EH (cell line): ENCODE results near the gene SUZ12.
A peak's percentile ranks its signal among the peaks of the same experiment; 100 is the strongest.
"Not testable (repeated sequence)": the region's sequence is repeated elsewhere in the genome, so short reads cannot be mapped to it uniquely, and the experiment has no call there.

Source experiments
- DNase-seq: peaks from one replicate; pipeline ENCODE4 v3.0.0-alpha.2; 2015; ENCODE audit warnings: low read depth

SUZ12 gene

GRCh38 chr17:31936615-31937609 lies at the start of gene SUZ12:
Gene SUZ12, plus strand, starts transcription at chr17:31937007. Its CDS starts 240 bp downstream, at chr17:31937247.
- peak; percentile 90 for DNase-seq

- no peak for DNase-seq
These were observed 48.7 kb upstream of the SUZ12 start for GRCh38 chr17:31888124-31888523.

- DNase-seq, result peak; percentile 35
These were observed 35.9 kb upstream of the SUZ12 start for GRCh38 chr17:31900877-31901276.

GRCh38 chr17:31902693-31903092 lies 34.1 kb upstream of the SUZ12 start:
- no peak for DNase-seq

GRCh38 chr17:31903401-31903800 lies 33.4 kb upstream of the SUZ12 start:
- no peak for DNase-seq

- peak; percentile 79 for DNase-seq
These were observed 29.4 kb upstream of the SUZ12 start for GRCh38 chr17:31907342-31907962.

- DNase-seq, result no peak
These were observed 28.4 kb upstream of the SUZ12 start for GRCh38 chr17:31908386-31908785.

GRCh38 chr17:31912705-31913104 lies 24.1 kb upstream of the SUZ12 start:
- DNase-seq, result peak; percentile 29

- peak; percentile 41 for DNase-seq
These were observed 21.2 kb upstream of the SUZ12 start for GRCh38 chr17:31915456-31916100.

- no peak for DNase-seq
These were observed 20.2 kb upstream of the SUZ12 start for GRCh38 chr17:31916491-31917064.

- no peak for DNase-seq
These were observed 19.7 kb upstream of the SUZ12 start for GRCh38 chr17:31917065-31917529.

- DNase-seq, result not testable (repeated sequence)
These were observed 19.1 kb upstream of the SUZ12 start for GRCh38 chr17:31917721-31918120.

- DNase-seq, result no peak
These were observed 18.1 kb upstream of the SUZ12 start for GRCh38 chr17:31918701-31919128.

GRCh38 chr17:31919802-31920525 lies 16.8 kb upstream of the SUZ12 start:
- peak; percentile 69 for DNase-seq

- DNase-seq, result no peak
These were observed 10.6 kb upstream of the SUZ12 start for GRCh38 chr17:31926100-31926729.

GRCh38 chr17:31931756-31932155 lies 5.1 kb upstream of the SUZ12 start:
- DNase-seq, result no peak

- no peak for DNase-seq
These were observed 1.3 kb upstream of the SUZ12 start for GRCh38 chr17:31935512-31935911.

- not testable (repeated sequence) for DNase-seq
These were observed 1.3 kb downstream of the SUZ12 start for GRCh38 chr17:31937926-31938641.

- DNase-seq, result not testable (repeated sequence)
These were observed 5.1 kb downstream of the SUZ12 start for GRCh38 chr17:31941916-31942315.

GRCh38 chr17:31942396-31942795 lies 5.6 kb downstream of the SUZ12 start:
- DNase-seq, result not testable (repeated sequence)
